T-helper 22 cell (primary cell): Measurements from ENCODE around the gene LMF1.
"Not testable (repeated sequence)": the region's sequence is repeated elsewhere in the genome, so short reads cannot be mapped to it uniquely, and the experiment has no call there.

Experiments
- DNase-seq: peaks from one replicate; pipeline ENCODE4 v3.0.0-alpha.2; 2020; ENCODE audit warnings: low read depth

Gene LMF1

DNA sequence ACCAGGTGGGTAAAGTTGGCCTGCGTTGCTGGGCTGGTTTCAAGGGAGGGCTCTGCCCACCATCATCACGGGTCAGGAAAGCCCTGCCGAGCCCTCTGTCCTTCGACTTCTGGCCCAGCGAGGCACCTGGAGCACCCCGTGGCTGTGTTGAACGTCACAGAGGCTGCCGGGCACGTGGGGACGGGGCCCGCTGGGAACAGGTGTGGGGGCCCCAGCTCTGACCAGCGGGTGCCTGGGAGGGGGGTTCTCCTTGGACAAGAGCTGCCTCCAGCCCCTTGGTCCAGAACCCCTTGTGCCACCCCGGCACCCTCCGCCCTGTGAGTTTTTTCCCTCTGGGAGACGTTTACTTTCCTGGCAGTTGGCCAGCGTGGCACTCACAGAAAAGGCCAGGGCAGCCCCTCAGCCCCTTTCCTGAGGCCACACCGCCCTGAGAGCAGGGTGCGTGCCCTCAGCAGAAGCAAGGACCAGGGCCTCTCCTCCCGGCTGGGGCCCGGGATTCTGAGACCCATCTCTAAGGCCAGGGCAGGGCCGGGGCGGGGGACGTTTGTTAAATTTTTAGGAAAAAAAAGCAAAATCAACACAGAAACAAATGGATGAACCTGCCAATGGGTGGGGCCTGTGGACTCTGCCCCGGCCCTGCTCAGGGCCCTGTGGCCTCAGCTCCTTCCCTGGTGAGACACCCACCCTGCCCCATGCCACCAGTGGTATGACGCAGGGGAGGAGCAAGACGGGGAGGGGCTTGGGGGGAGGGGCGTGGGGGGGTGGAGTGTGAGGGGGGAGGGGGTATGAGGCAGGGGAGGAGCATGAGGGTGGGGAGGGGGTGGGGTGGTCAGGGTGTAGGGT lies 139.0 kb downstream of the LMF1 start:
- no peak for DNase-seq

DNA sequence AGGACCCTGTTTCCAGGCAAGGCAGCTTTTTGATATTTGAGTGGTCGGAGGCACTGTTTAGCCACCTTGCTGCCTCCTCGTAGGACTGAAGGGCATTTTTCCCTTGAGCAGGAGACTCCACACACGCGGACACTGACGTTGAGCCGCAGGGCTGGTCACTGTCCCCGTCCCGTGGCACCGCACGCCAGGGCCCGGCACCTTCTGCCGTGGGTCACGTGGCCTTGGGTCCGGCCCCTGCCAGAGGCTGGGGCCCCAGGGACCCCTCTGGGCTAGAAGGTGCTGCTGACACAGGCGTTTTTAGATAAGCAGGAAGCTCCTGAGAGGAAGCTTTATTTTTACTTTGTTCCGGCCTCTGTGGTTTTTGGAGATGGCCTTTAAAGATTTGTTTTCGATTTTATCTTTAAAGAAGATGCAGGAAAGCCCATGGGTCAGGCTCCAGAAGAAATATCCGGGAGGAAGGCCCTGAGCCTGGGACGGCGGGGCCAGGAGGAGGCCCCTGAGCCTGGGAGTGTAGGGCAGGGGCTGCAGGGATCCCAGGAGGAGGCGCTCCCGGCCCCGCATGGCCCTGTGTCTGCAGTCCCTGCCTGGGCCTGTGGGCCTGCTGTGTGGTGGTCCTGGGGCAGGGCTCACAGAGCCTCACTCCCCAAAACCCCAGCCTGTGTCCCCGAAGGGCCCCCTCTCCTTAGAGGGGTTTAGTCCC lies 139.8 kb downstream of the LMF1 start:
- no peak for DNase-seq

DNA sequence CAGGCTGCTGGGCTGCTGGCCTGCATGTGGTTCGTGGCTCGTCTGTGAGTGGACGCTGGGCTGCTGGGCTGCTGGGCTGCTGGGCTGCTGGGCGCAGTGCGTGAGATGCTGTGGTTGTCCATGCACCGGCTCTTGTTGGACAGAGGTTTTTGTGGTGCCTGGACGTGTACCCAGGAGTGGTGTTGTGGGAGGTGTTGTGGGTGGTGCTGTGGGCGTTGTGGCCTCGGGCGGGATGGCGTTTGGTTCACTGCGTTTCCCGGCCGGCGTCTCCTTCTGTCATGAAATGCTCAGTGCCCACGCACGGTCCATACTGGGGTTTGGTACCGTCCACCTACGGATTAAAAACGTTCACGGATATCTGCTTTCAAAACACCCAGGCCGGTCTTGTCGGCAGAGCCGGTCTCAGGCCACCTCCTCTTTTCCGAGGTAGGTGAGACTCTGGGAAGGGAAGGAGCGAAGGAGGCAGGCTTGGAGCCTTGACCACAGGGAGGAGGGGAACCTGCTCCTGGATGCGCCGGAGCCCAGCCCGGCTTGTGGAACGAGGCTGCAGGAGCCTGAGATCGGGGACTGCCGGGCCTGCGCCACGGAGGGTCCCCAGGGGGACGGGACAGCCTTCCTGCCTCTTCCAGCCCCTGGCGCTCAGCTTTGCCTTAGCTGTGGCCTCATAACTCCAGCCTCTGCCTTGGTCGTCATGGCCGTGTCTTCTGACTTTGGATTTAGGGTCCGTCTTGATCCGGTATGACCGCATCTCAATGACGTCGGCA lies 140.5 kb downstream of the LMF1 start:
- no peak for DNase-seq

DNA sequence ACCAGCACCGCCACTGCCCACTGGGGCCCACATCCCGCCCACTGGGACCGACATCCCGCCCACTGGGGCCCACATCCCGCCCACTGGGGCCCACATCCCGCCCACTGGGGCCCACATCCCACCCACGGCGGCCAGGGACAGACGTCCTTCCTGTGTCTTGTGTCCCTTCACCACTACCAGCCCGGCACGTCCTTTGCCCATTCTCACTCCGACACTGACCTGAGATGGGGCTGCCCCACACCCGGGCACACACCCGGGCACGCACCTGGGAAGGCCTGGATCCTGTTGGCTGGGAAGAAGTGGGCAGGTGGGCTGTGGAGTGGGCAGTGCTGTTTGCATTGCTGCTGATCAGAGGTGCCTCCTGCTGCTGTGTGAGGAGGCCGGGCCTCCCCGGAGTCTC lies 141.9 kb downstream of the LMF1 start:
- DNase-seq, result no peak

DNA sequence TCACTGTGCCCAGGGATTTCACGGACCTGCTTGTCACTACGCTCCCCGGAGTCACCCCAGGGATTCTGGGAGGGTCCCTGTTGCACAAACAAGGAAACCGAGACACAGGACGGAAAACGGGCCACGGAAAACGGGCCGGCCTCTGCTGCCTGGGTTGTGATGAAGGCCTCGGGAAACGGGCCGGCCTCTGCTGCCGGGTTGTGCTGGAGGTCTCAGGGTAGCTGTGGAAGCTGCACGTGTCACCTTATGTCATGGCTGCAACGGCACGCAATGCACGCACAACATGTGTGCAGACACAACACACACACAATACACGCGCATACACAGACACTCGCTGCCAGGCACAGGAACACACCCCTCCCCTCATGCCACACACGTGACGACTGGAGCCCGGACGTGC lies 143.3 kb downstream of the LMF1 start:
- DNase-seq, result no peak

GRCh38 chr16:825341-826061 lies 145.3 kb downstream of the LMF1 start:
- no peak for DNase-seq

GRCh38 chr16:824601-825000 lies 146.2 kb downstream of the LMF1 start:
- DNase-seq, result no peak

GRCh38 chr16:824194-824593 lies 146.6 kb downstream of the LMF1 start:
- DNase-seq, result no peak

- no peak for DNase-seq
Measured at GRCh38 chr16:822909-823297, 147.9 kb downstream of the LMF1 start.

GRCh38 chr16:822174-822908 lies 148.4 kb downstream of the LMF1 start:
- no peak for DNase-seq

- DNase-seq, result no peak
Measured at GRCh38 chr16:821751-822150, 149.0 kb downstream of the LMF1 start.

DNA sequence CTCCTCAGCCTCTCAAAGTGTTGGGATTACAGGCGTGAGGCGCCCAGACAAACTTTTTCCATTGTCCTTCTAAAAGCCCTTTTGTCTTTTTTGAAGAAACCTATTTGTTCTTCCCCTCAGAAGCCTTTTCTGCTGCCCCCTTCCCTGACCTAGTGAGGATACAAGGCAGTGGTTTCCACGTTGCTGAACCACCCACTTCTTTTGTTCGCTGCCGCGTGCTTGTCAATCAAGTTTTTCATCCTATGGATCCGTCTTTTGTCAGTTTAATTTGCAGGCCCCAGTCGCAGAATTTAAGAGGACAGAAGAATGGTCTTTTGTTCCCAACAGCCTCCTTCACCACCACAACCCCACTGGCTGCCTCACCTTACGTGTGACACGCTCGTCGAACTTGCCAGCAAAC lies 150.0 kb downstream of the LMF1 start:
- no peak for DNase-seq

GRCh38 chr16:820044-820408 lies 150.8 kb downstream of the LMF1 start:
- DNase-seq, result not testable (repeated sequence)

GRCh38 chr16:819336-820043 lies 151.3 kb downstream of the LMF1 start:
- DNase-seq, result no peak

DNA sequence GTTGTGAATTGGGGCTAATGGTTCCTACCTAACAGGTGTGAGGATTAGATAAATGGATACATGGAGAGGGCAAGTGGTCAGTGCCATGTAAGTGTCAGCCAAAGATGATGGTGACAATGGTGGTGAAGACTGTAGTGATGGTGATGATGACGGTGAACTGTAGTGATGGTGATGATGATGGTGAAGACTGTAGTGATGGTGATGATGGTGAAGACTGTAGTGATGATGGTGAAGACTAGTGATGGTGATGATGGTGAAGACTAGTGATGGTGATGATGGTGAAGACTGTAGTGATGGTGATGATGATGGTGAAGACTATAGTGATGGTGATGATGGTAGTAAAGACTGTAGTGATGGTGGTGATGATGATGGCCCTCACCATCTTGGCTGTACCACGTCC lies 152.2 kb downstream of the LMF1 start:
- no peak for DNase-seq

- DNase-seq, result no peak
Measured at GRCh38 chr16:818132-818531, 152.7 kb downstream of the LMF1 start.

DNA sequence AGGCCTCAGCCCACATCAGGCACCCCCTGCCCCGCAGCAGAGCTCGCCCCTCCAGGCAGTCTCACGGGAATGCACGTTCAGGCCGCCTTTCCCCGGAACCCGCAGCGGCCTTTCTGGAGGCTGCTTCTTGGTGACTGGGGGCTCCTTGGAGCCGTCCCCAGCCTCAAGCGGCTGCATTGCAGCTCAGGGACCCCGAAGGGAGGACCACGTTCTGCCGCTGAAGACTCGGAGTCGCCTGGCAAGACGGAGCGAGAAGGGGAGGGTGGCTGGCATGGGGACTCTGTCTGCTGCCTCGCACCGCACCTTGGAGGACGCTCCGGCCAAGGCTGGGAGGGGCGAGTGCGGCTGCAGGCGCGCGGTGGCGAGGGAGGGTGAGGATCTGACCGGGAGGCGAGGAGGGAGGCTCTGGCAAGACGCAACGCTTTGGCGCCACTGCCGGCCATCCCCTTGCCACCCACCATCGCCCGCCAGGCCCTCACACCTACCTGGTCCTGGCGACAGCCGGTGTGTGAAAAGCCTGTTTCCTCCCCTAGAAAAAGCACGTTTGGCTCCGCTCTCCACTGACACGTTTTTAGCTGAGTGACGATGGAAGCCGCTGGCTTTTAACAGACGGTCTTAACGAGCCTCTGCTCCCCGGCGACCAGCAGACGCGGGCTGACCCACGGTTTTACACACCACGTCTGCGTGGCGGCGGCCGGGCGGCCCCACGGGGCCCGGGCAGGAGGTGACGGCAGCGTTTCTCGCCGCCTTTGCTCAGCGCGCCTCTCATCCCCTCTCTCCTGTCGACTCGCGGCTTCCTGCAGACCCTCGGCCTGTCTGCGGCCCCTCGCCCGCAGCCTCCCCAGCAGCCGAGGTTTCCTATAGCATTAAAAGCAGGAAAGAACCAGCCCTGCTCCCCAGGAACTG lies 153.5 kb downstream of the LMF1 start:
- no peak for DNase-seq

GRCh38 chr16:815861-816260 lies 154.9 kb downstream of the LMF1 start:
- DNase-seq, result no peak

DNA sequence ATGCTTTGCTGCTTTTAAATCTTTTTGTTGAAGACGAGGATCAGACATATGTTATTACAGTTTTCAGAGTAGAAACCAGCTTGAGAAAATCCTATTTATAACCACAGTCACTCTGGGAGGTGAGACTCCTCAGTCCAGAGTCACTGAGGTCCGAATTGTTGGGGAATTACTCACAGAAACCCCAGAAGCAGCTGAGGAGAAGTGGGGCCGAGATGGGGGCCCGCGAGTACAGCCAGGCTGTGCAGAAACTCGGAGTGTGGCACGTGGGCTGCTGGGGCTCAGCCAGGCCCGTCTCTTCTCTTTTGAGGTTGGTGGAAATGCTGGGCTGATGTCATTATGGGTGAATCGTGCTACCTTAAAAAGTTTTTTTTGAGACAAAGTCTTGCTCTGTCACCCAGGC lies 155.8 kb downstream of the LMF1 start:
- DNase-seq, result no peak

- no peak for DNase-seq
Measured at GRCh38 chr16:813916-814412, 156.8 kb downstream of the LMF1 start.
